Measurements from ENCODE around the gene PRDX2.

- TF ChIP-seq CTCF (IDR thresholded peaks at IDR 0.05) (peak; percentile 89 to 98 (median 94)), POLR2A (IDR thresholded peaks at IDR 0.05) (no peak), EP300 (IDR thresholded peaks at IDR 0.05) (peak in 1 of 2 donors; percentile 68)
Observed at GRCh38 chr19:12796146-12797071, 5.2 kb downstream of the PRDX2 start.

All from tibial nerve (tissue), 4 donors.